ENCODE measurements around the gene MAOA.
"Not testable (repeated sequence)": the region's sequence is repeated elsewhere in the genome, so short reads cannot be mapped to it uniquely, and the experiment has no call there.

MAOA gene

DNA sequence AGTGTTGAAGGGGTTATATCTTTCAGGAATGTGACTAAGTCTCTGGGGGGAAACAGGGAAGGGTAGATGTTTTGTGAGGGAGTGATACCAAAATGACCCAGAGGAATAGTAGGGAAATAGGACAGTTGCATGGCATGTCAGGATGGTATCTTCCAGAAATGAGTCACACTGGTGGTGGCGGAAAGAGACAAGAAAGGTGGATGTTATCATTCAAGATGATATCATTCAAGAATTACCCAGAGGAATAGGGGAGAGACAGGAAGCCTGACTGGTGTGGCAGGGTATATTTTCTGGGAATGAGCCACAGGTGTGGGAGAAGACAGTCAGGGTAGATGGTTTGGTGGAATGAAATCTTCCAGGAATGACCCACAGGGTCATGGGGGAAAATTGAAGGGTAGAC is 61.1 kb downstream of the MAOA start:
- DNase-seq (ENCODE audit: low read depth), result no peak

DNA sequence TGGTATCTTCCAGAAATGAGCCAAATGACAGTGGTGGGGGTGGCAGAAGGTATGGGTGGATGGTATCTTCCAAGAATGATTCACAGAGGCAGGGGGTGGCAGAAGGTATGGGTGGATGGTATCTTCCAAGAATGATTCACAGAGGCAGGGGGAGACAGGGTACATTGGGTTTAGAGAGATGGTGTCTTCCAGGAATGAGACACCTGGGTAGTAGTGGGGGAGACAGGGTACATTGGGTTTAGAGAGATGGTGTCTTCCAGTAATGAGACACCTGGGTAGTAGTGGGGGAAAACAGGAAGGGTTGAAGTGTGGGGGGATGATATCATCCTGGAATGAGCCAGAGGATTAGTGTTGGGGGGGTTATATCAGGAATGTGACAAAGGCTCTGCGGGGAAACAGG is 62.0 kb downstream of the MAOA start:
- DNase-seq (ENCODE audit: low read depth), result no peak

DNA sequence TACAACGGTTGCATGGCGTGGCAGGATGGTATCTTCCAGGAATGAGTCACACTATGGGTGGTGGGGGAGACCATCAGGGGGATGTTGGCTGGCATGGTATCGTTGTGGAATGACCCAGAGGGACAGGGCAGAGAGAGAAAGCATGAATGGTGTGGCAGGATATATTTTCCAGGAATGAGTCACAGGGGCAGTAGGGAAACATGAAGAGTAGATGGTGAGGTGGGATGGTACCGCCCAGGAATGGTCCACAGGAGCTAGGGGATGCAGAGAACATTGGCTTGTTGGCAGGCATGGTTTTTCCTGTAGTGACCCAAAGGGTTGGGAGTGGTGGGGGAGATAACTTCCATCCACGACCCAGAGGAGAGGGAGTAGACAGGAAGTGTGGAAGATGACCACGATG is 62.4 kb downstream of the MAOA start:
- no peak for DNase-seq (ENCODE audit: low read depth)

DNA sequence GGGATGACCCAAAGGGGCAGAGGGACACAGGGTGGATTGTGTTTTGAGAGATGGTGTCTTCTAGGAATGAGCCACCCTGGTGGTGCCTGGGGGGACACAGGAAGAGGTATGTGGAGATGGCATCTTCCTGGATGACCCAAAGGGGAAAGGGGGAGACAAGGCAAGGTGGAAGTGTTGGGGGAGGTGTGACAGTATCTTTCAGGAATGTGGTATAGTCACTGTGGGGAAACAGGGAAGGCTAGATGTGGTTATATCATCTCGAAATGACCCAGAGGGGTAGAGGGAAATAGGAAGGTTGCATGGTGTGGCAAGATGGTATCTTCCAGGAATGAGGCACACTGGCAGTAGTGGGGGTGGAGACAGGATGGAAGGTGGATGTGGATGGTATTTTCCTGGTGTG is 62.9 kb downstream of the MAOA start:
- DNase-seq (ENCODE audit: low read depth), result no peak

DNA sequence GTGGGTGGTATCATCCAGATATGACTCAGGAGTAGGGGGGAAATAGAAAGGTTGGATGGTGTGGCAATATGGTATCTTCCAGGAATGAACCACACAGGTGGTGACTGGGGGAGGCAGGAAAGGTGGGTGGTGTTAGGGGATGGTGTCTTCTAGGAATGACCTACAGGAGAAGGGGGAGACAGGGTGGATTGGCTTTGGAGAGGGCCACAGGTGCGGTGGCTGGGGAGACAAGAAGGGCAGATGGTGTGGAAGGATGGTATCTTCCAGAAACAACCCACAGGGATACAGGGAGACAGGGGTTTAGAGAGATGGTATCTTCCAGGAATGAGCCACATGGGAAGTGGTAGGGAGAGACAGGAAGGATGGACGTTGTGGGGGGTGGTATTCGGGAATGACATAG is 64.0 kb downstream of the MAOA start:
- no peak for DNase-seq (ENCODE audit: low read depth)

DNA sequence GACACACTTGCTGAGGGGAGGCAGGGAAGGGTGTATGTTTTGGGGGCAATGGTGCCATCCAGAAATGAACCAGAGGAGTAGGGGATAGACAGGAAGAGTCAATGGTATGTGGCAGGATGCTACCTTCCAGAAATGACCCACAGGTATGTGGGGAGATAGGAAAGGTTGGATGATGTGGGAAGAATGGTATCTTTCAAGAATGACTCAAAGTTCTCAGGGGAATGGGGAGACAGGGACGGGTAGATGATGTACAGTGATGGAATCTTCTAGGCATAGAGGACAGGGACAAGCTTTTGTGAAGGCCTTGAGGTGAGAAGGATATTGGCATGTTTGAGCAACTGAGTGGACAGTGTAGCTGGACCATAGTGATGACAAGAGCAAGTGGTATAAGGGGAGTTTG is 64.9 kb downstream of the MAOA start:
- no peak for DNase-seq (ENCODE audit: low read depth)

DNA sequence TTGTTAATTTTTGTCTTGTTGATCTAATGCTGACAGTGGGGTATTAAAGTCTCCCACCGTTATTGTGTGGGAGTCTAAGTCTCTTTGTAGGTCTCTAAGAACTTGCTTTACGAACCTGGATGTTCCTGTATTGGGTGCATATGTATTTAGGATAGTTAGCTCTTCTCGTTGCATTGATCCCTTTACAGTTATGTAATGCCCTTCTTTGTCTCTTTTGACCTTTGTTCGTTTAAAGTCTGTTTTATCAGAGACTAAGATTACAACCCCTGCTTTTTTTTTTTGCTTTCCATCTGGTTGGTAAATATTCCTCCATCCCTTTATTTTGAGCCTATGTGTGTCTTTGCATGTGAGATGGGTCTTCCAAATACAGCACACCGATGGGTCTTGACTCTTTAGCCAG is 69.1 kb downstream of the MAOA start:
- not testable (repeated sequence) for DNase-seq (ENCODE audit: low read depth)

DNA sequence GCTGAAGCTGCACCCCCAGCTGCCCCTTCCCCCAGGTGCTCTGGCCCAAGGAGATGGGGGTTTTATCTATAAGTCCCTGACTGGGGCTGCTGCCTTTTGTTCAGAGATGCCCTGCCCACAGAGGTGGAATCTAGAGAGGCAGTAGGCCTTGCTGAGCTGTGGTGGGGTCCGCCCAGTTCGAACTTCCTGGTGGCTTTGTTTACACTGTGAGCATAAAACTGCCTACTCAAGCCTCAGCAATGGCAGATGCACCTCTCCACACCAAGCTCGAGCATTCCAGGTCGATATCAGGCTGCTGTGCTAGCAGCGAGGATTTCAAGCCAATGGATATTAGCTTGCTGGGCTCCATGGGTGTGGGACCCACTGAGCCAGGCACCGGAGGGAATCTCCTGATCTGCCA is 71.2 kb downstream of the MAOA start:
- not testable (repeated sequence) for DNase-seq (ENCODE audit: low read depth)

DNA sequence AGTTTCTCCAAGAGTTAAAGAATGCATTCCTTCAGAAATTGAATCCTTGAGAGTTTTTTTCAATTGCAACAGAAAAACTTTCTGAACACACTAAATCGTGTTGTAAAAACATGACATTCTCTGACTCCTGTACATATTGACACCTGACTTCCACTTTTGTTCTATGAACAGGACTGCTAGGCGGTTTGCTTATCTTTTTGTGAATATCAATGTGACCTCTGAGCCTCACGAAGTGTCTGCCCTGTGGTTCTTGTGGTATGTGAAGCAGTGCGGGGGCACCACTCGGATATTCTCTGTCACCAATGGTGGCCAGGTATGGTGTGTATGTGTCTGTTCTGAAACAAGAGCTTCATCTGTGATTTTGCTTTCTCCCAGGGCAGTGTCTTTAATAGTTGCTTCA is 71.9 kb downstream of the MAOA start:
- DNase-seq (ENCODE audit: low read depth), result no peak

DNA sequence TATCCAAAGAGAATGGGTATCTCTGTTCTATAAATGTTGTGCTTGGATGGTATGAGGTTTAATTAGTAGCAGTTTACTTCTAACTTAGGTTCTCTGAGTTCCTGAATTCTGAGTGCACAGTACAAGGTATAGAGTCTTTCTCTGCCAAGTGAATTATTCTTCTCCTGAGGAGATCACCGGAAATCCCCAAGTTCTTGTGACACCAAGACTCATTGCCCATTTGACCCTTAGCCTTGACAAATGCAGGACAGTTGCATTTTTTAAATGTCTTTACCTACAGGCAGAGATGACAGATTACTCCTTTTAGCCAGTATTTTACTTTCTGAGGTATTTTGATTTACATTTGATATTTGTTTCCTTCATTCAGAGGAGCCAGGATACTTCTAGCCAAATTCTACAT is 72.9 kb downstream of the MAOA start:
- no peak for DNase-seq (ENCODE audit: low read depth)

DNA sequence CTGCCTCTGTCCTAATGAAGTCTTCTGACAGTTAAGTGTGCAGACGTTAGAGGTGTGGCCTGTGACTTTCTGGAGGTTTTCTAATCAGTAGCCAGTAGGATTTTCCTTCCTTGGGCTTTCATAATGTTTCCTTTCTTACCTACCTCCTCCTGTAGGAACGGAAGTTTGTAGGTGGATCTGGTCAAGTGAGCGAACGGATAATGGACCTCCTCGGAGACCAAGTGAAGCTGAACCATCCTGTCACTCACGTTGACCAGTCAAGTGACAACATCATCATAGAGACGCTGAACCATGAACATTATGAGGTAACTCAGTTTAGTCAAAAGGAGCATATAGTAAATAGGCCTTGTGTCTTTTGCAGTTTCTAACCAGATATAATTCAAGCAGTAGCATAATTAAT is 75.0 kb downstream of the MAOA start:
- no peak for DNase-seq (ENCODE audit: low read depth)

DNA sequence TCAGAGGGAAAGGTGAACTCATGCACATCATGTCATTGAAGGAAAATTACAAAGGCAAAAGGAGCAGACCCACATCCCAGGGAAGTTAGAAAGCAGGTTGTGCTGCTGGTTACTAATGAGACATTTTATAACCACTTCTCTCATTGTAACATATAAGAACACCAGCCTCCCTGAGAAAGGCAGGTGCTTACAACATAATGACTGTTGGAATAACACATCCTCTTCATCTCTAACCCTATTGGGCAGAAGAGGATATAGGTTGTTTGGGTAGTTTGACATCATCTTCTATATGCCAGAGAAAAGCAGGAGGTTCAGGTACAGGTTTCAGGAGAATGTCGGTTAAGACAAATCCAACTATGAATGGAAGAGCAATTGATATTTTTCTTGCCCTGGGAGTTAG is 77.6 kb downstream of the MAOA start:
- no peak for DNase-seq (ENCODE audit: low read depth)

DNA sequence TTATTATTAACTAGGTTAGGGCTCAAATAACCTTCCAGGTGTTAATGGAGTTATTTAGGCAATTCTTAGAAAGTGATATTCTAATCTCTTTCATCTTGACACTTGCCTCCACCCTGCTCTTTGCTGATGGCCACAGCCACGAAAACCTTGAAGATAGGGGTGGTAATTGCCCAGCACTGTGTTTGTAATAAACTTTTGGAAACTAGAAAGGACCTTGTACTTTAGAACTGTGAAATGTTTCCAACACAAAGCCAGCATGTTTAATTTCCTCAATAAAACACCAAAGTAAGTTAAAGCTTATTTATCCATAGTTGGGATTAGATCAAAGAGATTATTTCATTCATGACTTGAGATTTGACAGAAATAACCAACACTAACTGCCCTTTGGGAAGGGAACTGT is 78.3 kb downstream of the MAOA start:
- DNase-seq (ENCODE audit: low read depth), result no peak

DNA sequence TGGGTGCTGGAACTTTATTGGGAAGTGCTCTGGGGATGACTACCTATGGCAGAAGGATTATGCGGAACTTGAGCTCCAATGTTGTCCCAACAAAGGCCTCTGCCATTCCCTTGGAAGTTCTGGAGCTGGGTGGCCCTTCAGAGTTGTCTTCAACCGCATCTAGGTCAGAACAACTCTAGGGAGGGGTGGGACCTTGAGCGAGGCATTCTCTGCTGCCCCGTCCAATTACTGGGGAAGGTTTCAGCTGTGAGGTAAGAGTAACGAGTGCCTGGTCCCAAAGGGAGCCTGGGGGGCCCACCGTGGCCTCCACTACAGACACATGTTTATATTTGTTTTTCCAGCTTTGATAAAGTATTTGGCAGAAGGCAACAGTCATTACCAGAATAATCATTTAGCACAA is 79.4 kb downstream of the MAOA start:
- DNase-seq (ENCODE audit: low read depth), result no peak

DNA sequence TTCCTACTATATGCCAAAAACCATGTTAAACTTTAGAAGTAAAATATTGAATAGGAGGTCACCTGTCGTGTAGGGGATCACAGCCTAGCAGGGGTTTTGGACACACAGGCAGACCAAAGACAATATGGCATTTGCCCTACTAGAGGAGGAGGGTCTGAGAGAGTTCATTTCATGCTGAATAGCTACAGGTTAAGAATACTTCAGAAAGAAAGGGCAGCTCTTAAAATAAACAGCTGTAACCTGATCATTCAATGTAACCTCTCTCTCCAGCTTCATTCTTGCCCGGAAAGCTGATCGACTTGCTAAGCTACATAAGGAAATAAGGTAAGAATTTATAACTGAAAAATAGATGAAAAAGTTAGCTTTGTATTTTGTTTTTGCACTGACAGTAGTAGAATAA is 79.9 kb downstream of the MAOA start:
- DNase-seq (ENCODE audit: low read depth), result no peak

DNA sequence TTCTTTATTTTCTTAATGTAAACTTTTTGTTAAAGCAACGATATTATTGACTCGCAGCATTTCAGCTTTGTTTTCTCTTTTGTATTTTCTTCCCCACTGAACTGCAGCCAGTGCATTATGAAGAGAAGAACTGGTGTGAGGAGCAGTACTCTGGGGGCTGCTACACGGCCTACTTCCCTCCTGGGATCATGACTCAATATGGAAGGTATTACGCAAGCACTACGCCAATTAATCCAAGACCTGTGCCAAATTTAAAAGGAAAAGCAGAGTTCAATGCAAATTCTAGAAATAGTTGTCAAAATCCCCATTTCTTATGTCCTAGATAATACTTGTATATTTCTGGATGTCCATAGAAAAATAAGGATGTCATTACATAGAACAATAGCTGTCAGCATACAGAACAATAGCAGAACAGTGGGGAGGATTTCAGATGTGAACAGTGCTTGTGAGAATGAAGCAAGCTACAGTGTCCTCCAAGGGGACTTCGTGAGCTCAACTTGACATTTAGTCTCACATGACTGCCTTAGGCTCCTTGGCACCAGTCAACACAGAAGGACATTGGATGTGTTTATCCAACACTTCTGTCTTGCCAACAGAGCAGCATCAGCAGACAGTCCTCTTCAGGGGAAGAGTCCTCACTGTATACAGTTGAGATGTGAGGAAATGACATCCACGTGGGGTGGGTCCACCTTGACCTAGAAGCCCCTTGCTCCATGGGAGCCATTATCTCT is 85.9 kb downstream of the MAOA start:
- no peak for DNase-seq (ENCODE audit: low read depth)

DNA sequence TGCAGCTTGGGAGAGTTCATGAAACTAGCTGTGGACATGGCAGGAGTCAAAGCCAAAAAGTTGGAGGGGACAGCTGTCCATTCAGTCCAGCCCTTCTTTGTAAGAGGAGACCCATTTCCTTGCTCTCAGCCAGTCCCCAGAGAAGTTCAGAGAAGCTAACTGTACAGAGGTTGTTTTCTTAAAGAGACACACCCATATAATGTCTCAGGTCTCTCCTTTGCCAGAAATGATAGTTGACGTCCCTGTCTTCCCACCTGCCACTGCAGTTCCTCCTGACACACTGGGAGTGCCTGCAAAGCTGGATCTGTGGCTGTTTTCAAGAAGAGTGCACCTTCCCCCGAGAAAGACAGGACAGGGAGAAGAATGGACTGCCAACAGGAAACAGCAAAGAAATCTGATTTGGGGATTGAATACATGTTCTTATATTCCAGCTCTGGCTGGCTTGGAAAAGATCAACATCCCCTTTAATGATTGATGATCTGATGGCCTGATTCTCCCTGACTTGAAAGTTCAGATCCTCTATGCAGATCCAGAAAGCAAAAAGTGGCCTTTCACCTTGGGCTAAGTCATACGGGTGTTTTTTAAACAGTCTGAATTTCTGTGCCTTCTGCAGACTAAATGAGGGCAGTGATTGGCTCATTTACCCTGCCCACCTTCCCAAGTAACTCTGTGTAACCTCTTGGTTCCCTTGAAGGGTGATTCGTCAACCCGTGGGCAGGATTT is 87.2 kb downstream of the MAOA start:
- no peak for DNase-seq (ENCODE audit: low read depth)

DNA sequence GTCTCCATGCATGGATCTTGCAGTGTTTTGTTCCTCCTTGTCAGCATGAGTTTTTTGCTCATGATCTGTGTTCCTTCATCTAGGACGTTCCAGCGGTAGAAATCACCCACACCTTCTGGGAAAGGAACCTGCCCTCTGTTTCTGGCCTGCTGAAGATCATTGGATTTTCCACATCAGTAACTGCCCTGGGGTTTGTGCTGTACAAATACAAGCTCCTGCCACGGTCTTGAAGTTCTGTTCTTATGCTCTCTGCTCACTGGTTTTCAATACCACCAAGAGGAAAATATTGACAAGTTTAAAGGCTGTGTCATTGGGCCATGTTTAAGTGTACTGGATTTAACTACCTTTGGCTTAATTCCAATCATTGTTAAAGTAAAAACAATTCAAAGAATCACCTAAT is 88.2 kb downstream of the MAOA start:
- DNase-seq (ENCODE audit: low read depth), result no peak

DNA sequence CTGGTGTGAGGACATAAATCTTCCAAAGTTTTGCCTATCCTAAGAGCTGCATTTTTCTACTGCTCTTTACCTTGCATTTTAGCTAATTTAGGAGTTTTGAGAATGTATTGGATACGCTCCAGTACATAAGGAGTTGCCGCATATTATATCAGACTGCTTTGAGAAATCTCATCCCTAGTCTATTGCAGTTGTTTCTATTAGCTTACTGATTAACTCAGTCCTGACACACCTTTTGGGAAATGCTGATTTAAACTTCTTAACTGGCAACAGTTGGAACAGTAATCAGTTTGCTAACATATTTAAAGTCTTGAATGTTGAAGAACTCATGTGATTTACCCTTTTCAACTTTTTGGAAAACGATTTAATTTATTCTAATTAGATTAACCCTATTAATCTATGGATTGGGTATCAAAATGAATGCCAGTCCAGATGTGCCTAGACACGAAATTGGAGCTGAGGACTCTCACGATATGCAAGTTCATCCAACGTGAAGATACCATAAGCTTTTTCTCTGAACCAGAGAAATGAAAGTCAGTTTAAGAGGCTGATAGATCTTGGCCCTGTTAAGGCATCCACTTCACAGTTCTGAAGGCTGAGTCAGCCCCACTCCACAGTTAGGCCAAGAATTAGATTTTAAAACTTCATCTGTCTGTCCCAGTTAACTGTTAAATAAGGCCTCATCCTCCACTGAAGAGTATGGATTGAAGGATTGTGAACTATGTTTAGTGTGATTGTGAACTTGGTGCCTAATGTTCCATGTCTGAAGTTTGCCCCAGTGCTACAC is 90.0 kb downstream of the MAOA start:
- DNase-seq (ENCODE audit: low read depth), result no peak

DNA sequence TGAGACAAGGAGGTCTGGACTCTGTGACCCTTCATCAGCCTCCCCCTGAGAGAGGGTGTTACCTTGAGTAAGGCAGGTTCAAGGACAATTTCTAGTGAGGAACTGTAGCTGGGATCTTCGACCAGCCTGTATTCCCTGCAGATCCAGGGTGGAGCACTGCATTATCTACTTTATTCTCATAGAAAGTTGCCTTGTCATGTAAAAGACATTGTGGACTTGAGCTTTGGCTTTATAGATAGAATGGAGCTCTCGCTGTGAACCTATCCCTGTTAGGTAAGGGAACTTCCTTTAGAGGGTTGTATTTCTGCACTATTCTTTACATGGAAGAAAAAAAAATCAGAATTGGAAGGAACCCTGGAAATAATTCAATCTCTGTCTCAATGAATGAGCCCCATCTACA is 91.4 kb downstream of the MAOA start:
- DNase-seq (ENCODE audit: low read depth), result no peak

DNA sequence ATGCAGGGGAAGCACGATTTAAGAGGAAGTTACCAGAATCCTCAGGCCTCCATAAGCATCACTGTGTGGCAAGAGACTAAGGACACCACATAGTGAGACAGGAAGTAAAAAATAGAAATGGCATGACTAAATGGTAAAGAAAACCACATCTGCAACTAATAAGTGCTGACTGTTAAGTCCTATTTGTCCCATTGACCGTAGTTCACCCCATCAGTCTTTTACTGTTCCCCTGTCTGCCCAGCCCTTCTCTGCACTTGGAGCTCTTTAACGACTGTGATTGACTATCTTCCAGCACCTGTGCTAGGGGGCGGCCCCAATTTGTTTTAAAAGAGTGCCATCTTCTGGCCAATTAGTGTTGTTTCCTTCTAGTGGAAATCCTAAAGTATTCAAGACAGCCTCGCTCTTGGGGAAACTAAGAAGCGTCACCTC is 94.2 kb downstream of the MAOA start:
- peak; percentile 4 for DNase-seq (ENCODE audit: low read depth)

DNA sequence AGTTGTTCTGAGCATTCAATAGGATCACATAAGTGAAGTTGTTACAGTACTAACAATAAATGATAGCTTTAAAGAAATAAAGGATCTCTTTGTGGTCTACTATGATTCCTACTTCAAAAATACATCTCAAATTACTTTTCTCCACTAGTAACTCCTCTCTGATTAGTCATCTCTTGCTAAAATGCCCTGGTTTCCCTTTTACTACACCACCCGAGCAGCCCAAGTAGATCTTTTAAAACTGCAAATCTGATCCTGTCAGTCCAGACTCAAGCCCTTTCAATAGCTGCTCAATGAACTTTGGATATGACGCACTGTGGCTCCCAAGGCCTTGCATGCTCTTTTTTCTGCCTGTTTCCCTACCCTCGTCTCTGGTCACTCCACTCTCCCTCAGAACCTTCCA is 97.5 kb downstream of the MAOA start:
- DNase-seq (ENCODE audit: low read depth), result no peak

DNA sequence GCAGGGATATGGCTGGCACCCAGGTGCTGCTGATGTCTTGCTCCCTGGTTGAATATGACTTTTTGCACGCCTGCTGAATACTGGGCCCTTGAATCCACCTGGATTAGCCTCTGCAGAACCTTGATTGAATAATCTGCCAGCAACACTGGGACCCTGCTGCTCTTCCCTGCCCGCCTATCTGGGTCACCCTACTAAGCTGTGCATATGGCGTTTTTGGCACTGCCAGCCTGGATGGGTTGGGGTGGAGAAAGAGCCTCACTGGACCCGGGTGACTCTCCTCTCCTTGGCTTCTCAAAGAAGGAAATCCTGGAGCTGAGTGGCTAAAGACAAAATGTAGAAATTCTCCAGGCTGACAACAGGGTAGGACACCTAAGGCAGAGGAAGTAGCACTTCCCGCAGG is 100.0 kb downstream of the MAOA start:
- DNase-seq (ENCODE audit: low read depth), result no peak

Measured in GM04504 (cell line).